ENCODE measurements around the gene PRPS1. TPM values are rescaled to one million over a fixed set of nuclear protein-coding genes. Genes with fewer than 3 reads are reported as not detected.
"Not testable (repeated sequence)": the region's sequence is repeated elsewhere in the genome, so short reads cannot be mapped to it uniquely, and the experiment has no call there.

The PRPS1 gene
- total RNA-seq, 1 donor from 2014 or later = 35.6 TPM

DNA sequence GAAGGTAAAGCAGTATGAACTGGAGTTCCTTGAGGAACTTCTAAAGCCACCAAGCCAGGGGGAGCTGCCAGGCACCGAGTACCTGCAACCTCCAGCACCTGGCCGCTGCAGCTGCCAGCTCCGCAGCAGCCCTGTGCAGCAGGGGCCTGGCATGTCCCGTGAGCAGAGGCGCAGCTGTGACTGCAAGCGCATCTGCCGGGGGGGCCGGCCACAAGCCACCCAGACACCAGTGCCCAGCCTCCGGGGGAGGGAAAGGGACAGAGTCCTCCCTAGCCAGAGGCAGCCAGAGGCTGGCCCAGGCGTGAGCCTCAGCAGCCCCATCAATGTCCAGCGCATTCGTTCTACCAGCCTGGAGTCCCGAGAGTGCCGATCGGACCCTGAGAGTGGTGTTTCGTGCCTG is 26.6 kb upstream of the PRPS1 start:
- no peak overlapping the region for H3K27ac Mint-ChIP-seq
- peaks cover 3% of the 10 kb centered on the region for H3K4me1 Mint-ChIP-seq (ENCODE audit: low read depth)
- no peaks in the 10 kb centered on the region for H3K36me3 Mint-ChIP-seq (ENCODE audit: insufficient read depth)
- TF ChIP-seq, protein P1, sequence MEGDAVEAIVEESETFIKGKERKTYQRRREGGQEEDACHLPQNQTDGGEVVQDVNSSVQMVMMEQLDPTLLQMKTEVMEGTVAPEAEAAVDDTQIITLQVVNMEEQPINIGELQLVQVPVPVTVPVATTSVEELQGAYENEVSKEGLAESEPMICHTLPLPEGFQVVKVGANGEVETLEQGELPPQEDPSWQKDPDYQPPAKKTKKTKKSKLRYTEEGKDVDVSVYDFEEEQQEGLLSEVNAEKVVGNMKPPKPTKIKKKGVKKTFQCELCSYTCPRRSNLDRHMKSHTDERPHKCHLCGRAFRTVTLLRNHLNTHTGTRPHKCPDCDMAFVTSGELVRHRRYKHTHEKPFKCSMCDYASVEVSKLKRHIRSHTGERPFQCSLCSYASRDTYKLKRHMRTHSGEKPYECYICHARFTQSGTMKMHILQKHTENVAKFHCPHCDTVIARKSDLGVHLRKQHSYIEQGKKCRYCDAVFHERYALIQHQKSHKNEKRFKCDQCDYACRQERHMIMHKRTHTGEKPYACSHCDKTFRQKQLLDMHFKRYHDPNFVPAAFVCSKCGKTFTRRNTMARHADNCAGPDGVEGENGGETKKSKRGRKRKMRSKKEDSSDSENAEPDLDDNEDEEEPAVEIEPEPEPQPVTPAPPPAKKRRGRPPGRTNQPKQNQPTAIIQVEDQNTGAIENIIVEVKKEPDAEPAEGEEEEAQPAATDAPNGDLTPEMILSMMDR (IDR thresholded peaks at IDR 0.05; ENCODE audit: unreplicated experiment) = no peak
- H3K27me3 Mint-ChIP-seq = no peaks in the 10 kb centered on the region
- DNase-seq (ENCODE audit: low spot score, unreplicated experiment) = no peak
- no peak overlapping the region for H3K4me3 Mint-ChIP-seq (ENCODE audit: low read depth)
- peaks cover 6% of the 10 kb centered on the region for H3K9me3 Mint-ChIP-seq (ENCODE audit: low read depth)

DNA sequence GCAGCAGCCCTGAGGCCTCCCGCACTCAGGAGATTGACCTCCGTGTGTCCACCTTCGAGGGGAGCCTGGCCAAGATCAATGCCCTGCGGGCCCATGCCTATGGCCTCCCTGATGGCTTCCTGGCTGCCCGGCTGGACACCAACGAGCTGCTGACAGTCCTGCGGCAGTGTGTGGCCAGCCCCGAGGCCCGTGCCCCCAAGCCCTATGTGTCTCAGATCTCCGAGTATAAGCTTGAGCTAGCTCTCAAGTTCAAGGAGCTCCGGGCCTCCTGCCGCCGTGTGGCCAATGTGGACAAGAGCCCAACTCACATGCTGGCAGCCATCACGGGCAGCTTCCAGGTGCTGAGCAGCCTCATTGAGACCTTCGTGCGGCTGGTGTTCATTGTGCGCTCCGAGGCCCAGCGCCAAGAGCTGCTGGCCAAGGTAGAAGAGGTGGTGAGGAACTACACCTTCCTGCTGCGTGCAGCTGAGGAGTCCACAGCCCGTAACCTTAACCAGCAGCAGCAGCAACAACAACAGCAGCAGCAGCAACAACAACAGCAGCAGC is 25.5 kb upstream of the PRPS1 start:
- Mint-ChIP-seq H3K36me3 (ENCODE audit: insufficient read depth) (no peaks in the 10 kb centered on the region), H3K4me3 (ENCODE audit: low read depth) (no peak overlapping the region), H3K4me1 (ENCODE audit: low read depth) (no peaks in the 10 kb centered on the region), H3K27ac (no peak overlapping the region), H3K9me3 (ENCODE audit: low read depth) (peaks cover 6% of the 10 kb centered on the region), H3K27me3 (no peaks in the 10 kb centered on the region)
- DNase-seq (ENCODE audit: low spot score, unreplicated experiment) = no peak
- TF ChIP-seq, protein P1 (IDR thresholded peaks at IDR 0.05; ENCODE audit: unreplicated experiment) = no peak

DNA sequence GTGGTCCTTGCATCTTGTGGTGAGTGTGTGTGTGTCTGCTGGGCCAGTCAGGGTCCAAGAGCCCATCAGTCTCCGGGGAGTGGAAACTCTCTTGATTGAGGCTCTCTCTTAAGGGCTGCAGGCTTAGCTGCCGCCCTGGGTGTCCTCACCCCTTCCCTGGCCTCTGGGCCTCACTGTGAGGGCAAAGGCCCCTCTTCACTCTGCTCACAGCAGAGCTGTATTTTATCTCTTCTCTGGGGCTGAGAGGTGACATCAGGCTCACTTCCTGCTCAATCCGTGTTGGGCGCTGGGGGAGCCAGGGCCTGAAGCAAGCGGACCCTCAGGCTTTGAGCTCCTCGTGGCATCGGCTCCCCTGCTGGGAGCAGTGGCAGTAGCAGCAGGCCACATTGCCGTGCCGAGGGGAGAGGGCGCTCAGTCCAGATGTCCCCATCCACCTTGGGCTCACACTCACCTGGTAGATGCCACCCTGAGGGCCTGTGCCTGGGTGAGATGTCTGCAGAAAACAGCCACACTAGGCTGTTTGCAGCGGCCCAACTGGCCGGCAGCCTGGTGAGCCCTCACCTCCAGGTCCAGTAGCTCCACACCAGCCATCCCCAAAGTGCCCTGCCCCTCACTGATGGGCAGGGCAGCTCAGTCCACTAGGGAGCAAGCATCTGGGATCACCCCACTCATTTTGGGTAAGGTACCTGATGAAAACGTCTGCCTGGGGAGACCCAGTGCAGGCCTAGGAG is 24.7 kb upstream of the PRPS1 start:
- H3K9me3 Mint-ChIP-seq (ENCODE audit: low read depth) = peaks cover 6% of the 10 kb centered on the region
- H3K27me3 Mint-ChIP-seq = no peaks in the 10 kb centered on the region
- H3K27ac Mint-ChIP-seq = no peak overlapping the region
- H3K36me3 Mint-ChIP-seq (ENCODE audit: insufficient read depth) = no peaks in the 10 kb centered on the region
- no peak overlapping the region for H3K4me3 Mint-ChIP-seq (ENCODE audit: low read depth)
- no peaks in the 10 kb centered on the region for H3K4me1 Mint-ChIP-seq (ENCODE audit: low read depth)
- no peak for DNase-seq (ENCODE audit: low spot score, unreplicated experiment)
- TF ChIP-seq, protein P1 (IDR thresholded peaks at IDR 0.05; ENCODE audit: unreplicated experiment) = no peak

DNA sequence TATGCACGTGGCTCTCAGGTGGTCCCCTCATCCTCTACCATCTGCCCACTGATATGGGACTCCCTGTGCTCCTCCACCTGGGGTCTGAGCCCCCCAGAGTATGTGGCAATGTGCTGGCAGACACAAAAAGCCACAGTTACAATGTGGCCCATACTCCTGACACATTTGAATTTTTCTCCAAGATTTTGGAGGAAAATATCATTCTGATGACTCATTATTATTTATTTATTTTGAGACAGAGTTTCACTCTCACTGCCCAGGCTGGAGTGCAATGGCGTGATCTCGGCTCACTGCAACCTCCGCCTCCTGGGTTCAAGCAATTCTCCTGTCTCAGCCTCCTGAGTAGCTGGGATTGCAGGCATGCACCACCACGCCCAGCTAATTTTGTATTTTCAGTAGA is 19.2 kb upstream of the PRPS1 start:
- H3K9me3 Mint-ChIP-seq (ENCODE audit: low read depth); H3K36me3 Mint-ChIP-seq (ENCODE audit: insufficient read depth); H3K27me3 Mint-ChIP-seq; H3K27ac Mint-ChIP-seq; H3K4me1 Mint-ChIP-seq (ENCODE audit: low read depth); DNase-seq (ENCODE audit: low spot score, unreplicated experiment); H3K4me3 Mint-ChIP-seq (ENCODE audit: low read depth): not testable (repeated sequence)

DNA sequence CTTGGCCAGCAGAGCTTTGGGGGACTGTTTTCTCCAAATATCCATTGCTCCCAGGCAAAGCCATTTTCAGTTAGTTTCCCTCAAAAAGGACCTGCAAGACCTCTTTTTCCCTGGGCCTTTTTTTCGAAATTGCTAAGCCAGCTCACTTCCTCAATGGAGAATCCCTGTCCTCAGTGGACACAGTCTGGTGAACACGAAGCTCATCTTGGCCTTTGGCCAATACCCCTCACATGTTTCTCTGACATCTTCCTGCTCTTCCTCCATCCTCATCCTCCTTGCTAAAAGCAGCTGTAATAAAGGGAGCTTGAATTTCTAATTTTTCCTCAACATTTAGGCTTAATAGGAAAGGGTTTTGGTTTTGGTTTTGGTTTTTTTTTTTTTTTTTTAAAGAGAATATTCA is 17.6 kb upstream of the PRPS1 start:
- Mint-ChIP-seq H3K36me3 (ENCODE audit: insufficient read depth) (no peaks in the 10 kb centered on the region), H3K9me3 (ENCODE audit: low read depth) (peaks cover 6% of the 10 kb centered on the region), H3K4me1 (ENCODE audit: low read depth) (no peaks in the 10 kb centered on the region), H3K27me3 (no peaks in the 10 kb centered on the region), H3K4me3 (ENCODE audit: low read depth) (no peak overlapping the region), H3K27ac (no peak overlapping the region)
- DNase-seq (ENCODE audit: low spot score, unreplicated experiment) = no peak
- TF ChIP-seq, protein P1 (IDR thresholded peaks at IDR 0.05; ENCODE audit: unreplicated experiment) = no peak

DNA sequence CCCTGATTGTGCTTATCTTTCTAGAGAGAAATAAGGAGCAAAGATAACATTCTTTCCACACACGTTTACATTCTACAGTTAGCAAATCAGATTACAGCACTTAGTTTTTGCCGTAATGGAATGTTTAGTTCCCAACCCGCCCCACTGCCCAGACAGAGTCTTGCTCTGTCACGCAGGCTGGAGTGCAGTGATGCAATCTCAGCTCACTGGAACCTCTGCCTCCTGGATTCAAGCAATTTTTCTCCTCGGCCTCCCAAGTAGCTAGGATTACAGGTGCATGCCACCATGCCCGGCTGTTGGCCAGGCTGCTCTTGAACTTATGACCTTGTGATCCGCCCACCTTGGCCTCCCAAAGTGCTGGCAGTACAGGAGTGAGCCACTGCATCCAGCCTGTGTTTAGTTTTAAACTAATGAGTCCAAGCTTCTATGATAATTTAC is 8.4 kb upstream of the PRPS1 start:
- H3K4me1 Mint-ChIP-seq (ENCODE audit: low read depth) = no peaks in the 10 kb centered on the region
- H3K9me3 Mint-ChIP-seq (ENCODE audit: low read depth) = peaks cover 11% of the 10 kb centered on the region
- no peaks in the 10 kb centered on the region for H3K27me3 Mint-ChIP-seq
- H3K4me3 Mint-ChIP-seq (ENCODE audit: low read depth) = no peak overlapping the region
- no peaks in the 10 kb centered on the region for H3K36me3 Mint-ChIP-seq (ENCODE audit: insufficient read depth)
- no peak for DNase-seq (ENCODE audit: low spot score, unreplicated experiment)
- H3K27ac Mint-ChIP-seq = no peak overlapping the region
- TF ChIP-seq, protein P1 (IDR thresholded peaks at IDR 0.05; ENCODE audit: unreplicated experiment) = no peak
